ENCODE results near the gene PBOV1. TPM values are rescaled to one million over a fixed set of nuclear protein-coding genes. Genes with fewer than 3 reads are reported as not detected.

Gene PBOV1
- total RNA-seq, 1 donor from 2014 or later = not detected

DNA sequence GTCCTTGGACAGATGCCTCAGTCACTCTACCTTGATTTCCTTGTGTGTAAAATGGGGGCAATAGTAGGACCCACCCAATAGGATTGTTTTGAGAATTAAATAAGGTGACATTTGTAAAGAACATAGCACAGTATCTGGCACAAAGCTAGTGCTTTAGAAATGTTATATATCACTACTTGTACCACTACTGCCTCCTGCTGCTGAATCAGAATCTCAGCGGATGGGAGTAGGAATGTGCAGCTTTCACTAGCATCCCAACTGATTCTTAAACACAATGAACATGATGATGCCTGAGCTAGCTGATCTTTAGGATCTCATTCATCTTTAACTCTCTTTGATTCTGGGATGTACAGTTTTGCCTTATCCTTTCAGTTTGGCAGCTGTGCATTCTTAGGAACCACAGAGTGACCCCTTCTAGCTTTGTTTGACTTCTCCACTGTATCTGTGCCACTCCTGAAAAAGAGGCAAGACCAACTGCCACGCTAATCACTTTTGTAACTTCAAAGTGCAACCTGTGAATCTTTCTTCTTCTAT lies 7.2 kb downstream of the PBOV1 start:
- DNase-seq (ENCODE audit: low spot score) = no peak
- Mint-ChIP-seq H3K4me3 (ENCODE audit: unreplicated experiment) (no peak overlapping the region), H3K36me3 (ENCODE audit: low read depth, unreplicated experiment) (no peaks in the 10 kb centered on the region), H3K27me3 (ENCODE audit: unreplicated experiment) (no peaks in the 10 kb centered on the region), H3K27ac (ENCODE audit: unreplicated experiment) (no peak overlapping the region), H3K4me1 (ENCODE audit: unreplicated experiment) (no peaks in the 10 kb centered on the region), H3K9me3 (ENCODE audit: unreplicated experiment) (no peaks in the 10 kb centered on the region)
- peak; percentile 28 for TF ChIP-seq CTCF (IDR thresholded peaks at IDR 0.05; ENCODE audit: unreplicated experiment)

GRCh38 chr6:138206862-138207261 lies 11.4 kb downstream of the PBOV1 start:
- DNase-seq (ENCODE audit: low spot score) = no peak
- no peak overlapping the region for H3K27ac Mint-ChIP-seq (ENCODE audit: unreplicated experiment)
- TF ChIP-seq CTCF (IDR thresholded peaks at IDR 0.05; ENCODE audit: unreplicated experiment) = no peak
- H3K4me3 Mint-ChIP-seq (ENCODE audit: unreplicated experiment) = no peak overlapping the region
- no peaks in the 10 kb centered on the region for H3K4me1 Mint-ChIP-seq (ENCODE audit: unreplicated experiment)
- no peaks in the 10 kb centered on the region for H3K27me3 Mint-ChIP-seq (ENCODE audit: unreplicated experiment)
- H3K9me3 Mint-ChIP-seq (ENCODE audit: unreplicated experiment) = no peaks in the 10 kb centered on the region
- no peaks in the 10 kb centered on the region for H3K36me3 Mint-ChIP-seq (ENCODE audit: low read depth, unreplicated experiment)

DNA sequence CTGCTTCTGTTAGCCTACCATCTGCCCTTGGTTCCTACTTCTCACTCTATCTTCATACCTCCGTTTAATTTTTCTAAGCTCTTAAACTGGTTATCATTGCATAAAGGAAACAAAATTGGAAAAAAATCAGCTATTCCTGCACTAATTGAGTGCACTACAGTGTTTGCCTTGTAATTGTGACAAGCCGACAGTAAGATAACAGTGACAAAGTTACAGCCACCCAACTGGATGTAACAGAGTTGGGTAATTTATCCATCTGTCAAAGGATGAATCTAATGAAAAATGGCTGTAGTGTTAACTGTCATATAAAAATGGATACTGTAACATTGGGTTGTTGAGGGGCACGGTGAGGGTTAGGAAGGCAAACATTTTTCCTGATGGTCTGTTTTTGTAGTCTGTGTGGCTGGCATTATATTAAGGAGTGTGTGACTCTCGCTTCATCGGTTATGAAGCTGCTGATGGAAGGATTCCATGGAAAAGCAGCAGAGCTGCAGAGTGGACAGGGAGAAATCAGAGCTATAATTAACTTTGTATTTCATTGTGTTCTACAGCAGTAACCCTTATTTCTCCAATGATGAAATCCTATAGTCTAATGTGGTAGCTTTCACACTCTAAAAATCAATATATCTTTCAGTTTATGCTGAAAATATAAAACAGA lies 12.7 kb downstream of the PBOV1 start:
- Mint-ChIP-seq H3K36me3 (ENCODE audit: low read depth, unreplicated experiment) (no peaks in the 10 kb centered on the region), H3K9me3 (ENCODE audit: unreplicated experiment) (no peaks in the 10 kb centered on the region), H3K27ac (ENCODE audit: unreplicated experiment) (no peak overlapping the region)

GRCh38 chr6:138204792-138205384 lies 13.4 kb downstream of the PBOV1 start:
- no peak for TF ChIP-seq CTCF (IDR thresholded peaks at IDR 0.05; ENCODE audit: unreplicated experiment)
- Mint-ChIP-seq H3K27me3 (ENCODE audit: unreplicated experiment) (peaks cover 1% of the 10 kb centered on the region), H3K9me3 (ENCODE audit: unreplicated experiment) (no peaks in the 10 kb centered on the region), H3K4me3 (ENCODE audit: unreplicated experiment) (no peak overlapping the region), H3K27ac (ENCODE audit: unreplicated experiment) (no peak overlapping the region), H3K36me3 (ENCODE audit: low read depth, unreplicated experiment) (no peaks in the 10 kb centered on the region), H3K4me1 (ENCODE audit: unreplicated experiment) (no peaks in the 10 kb centered on the region)
- DNase-seq (ENCODE audit: low spot score) = no peak

More for the DNA sequence above, 12.7 kb downstream of the PBOV1 start:
- Mint-ChIP-seq H3K4me1 (ENCODE audit: unreplicated experiment) (no peaks in the 10 kb centered on the region), H3K4me3 (ENCODE audit: unreplicated experiment) (no peak overlapping the region), H3K27me3 (ENCODE audit: unreplicated experiment) (no peaks in the 10 kb centered on the region)
- TF ChIP-seq CTCF (IDR thresholded peaks at IDR 0.05; ENCODE audit: unreplicated experiment) = no peak
- DNase-seq (ENCODE audit: low spot score) = no peak

GRCh38 chr6:138204303-138204702 lies 14.0 kb downstream of the PBOV1 start:
- no peaks in the 10 kb centered on the region for H3K9me3 Mint-ChIP-seq (ENCODE audit: unreplicated experiment)
- no peak overlapping the region for H3K4me3 Mint-ChIP-seq (ENCODE audit: unreplicated experiment)
- DNase-seq (ENCODE audit: low spot score) = no peak
- no peaks in the 10 kb centered on the region for H3K4me1 Mint-ChIP-seq (ENCODE audit: unreplicated experiment)
- no peak overlapping the region for H3K27ac Mint-ChIP-seq (ENCODE audit: unreplicated experiment)
- no peaks in the 10 kb centered on the region for H3K36me3 Mint-ChIP-seq (ENCODE audit: low read depth, unreplicated experiment)
- peaks cover 1% of the 10 kb centered on the region for H3K27me3 Mint-ChIP-seq (ENCODE audit: unreplicated experiment)
- no peak for TF ChIP-seq CTCF (IDR thresholded peaks at IDR 0.05; ENCODE audit: unreplicated experiment)

Measured in endothelial cell (in vitro differentiated cells).